ENCODE results near the gene KRT6C.
A peak's percentile ranks its signal among the peaks of the same experiment; 100 is the strongest.

The KRT6C gene

GRCh38 chr12:52425466-52425865, 48.1 kb downstream of the KRT6C start:
- TF ChIP-seq CTCF (conservative IDR thresholded peaks at IDR 0.05; ENCODE audit: low read depth, low read length): no peak
- no peak for DNase-seq (ENCODE audit: low read depth)
- no peak overlapping the region for H3K4me3 ChIP-seq (ENCODE audit: low read depth, low read length)

GRCh38 chr12:52423661-52424500, 49.7 kb downstream of the KRT6C start:
- no peak overlapping the region for H3K4me3 ChIP-seq (ENCODE audit: low read depth, low read length)
- DNase-seq (ENCODE audit: low read depth): no peak
- TF ChIP-seq CTCF (conservative IDR thresholded peaks at IDR 0.05; ENCODE audit: low read depth, low read length): no peak

- no peak for DNase-seq (ENCODE audit: low read depth)
- no peak for TF ChIP-seq CTCF (conservative IDR thresholded peaks at IDR 0.05; ENCODE audit: low read depth, low read length)
- H3K4me3 ChIP-seq (ENCODE audit: low read depth, low read length): no peak overlapping the region
These were observed 50.6 kb downstream of the KRT6C start for GRCh38 chr12:52423035-52423434.

- DNase-seq (ENCODE audit: low read depth): peak; percentile 64
- TF ChIP-seq CTCF (conservative IDR thresholded peaks at IDR 0.05; ENCODE audit: low read depth, low read length): no peak
- no peak overlapping the region for H3K4me3 ChIP-seq (ENCODE audit: low read depth, low read length)
These were observed 53.9 kb downstream of the KRT6C start for GRCh38 chr12:52419656-52420055.

GRCh38 chr12:52418576-52419110, 55.0 kb downstream of the KRT6C start:
- no peak overlapping the region for H3K4me3 ChIP-seq (ENCODE audit: low read depth, low read length)
- no peak for DNase-seq (ENCODE audit: low read depth)
- no peak for TF ChIP-seq CTCF (conservative IDR thresholded peaks at IDR 0.05; ENCODE audit: low read depth, low read length)
